BLaER1 treated with 17β-estradiol and CSF1 and Interleukin-3, amounts not matched to agents 10 nM and 100 nM (cell line): ENCODE measurements around the gene SOBP.
A peak's percentile ranks its signal among the peaks of the same experiment; 100 is the strongest.

Experiments used
- H3K27ac ChIP-seq, 11 experiments: shearing (Covaris generic); formaldehyde crosslinking; 2 replicates each; pipeline ENCODE4 v1.8.1; 2022
- H3K27me3 ChIP-seq, 11 experiments: shearing (Covaris generic); formaldehyde crosslinking; 2 replicates each; pipeline ENCODE4 v1.8.1; 2022
- H3K36me3 ChIP-seq, 11 experiments: shearing (Covaris generic); formaldehyde crosslinking; 2 replicates each; pipeline ENCODE4 v1.8.1; 2022
- H3K4me1 ChIP-seq, 10 experiments: shearing (Covaris generic); formaldehyde crosslinking; 2 replicates each; pipeline ENCODE4 v1.8.1; 2022
- H3K4me2 ChIP-seq, 11 experiments: shearing (Covaris generic); formaldehyde crosslinking; 2 replicates each; pipeline ENCODE4 v1.8.1; 2022
- H3K4me3 ChIP-seq, 10 experiments: shearing (Covaris generic); formaldehyde crosslinking; 2 replicates each; pipeline ENCODE4 v1.8.1; 2022
- H3K9ac ChIP-seq, 11 experiments: shearing (Covaris generic); formaldehyde crosslinking; 2 replicates each; pipeline ENCODE4 v1.8.1; 2022
- H3K9me3 ChIP-seq, 11 experiments: shearing (Covaris generic); formaldehyde crosslinking; replicated peaks in 1 of 11; 2 replicates each; pipeline ENCODE4 v1.8.1; 2022
- H4K20me1 ChIP-seq, 11 experiments: shearing (Covaris generic); formaldehyde crosslinking; 2 replicates each; pipeline ENCODE4 v1.8.1; 2022
- Cebpa-rat ChIP-seq, 11 experiments: shearing (Covaris generic); IDR thresholded peaks; 2 replicates each; pipeline ENCODE4 v1.8.1; 2022

Gene SOBP

GRCh38 chr6:107676042-107676441, 186.1 kb downstream of the SOBP start:
- Histone ChIP-seq H3K9me3 (no peaks in the 10 kb centered on the region), H3K4me3 (no peak overlapping the region), H3K27ac (no peak overlapping the region), H3K9ac (no peak overlapping the region), H3K4me1 (peaks cover 14 to 38% (median 20%) of the 10 kb centered on the region in 10 experiments), H3K27me3 (no peaks in the 10 kb centered on the region), H3K4me2 (no peak overlapping the region), H4K20me1 (no peaks in the 10 kb centered on the region), H3K36me3 (no peaks in the 10 kb centered on the region)
- TF ChIP-seq Cebpa-rat (IDR thresholded peaks at IDR 0.05), result no peak

DNA sequence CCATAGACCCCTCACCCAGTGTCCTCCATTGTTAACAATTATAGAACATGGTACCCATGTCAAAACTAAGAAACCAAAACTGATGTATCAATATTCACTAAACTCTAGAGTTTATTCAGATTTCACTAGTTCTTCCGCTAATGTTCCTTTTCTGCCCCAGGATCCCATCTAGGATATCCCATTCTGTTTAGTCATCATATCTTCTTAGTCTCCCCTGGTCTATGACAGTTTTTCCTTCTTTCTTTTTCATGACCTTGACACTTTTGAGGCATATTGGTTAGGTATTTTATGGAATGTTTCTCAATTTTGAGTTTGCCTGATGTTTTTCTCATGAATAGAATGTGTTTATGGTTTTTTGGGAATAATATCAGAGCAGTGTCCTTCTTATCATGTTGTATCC, 187.5 kb downstream of the SOBP start:
- H3K9me3 ChIP-seq, result no peaks in the 10 kb centered on the region
- no peak overlapping the region for H3K9ac ChIP-seq
- no peak overlapping the region for H3K4me2 ChIP-seq
- H4K20me1 ChIP-seq, result no peaks in the 10 kb centered on the region
- TF ChIP-seq Cebpa-rat (IDR thresholded peaks at IDR 0.05), result no peak
- H3K27me3 ChIP-seq, result no peaks in the 10 kb centered on the region
- no peak overlapping the region for H3K27ac ChIP-seq
- H3K36me3 ChIP-seq, result no peaks in the 10 kb centered on the region
- peaks cover 6 to 25% (median 10%) of the 10 kb centered on the region in 10 experiments; a peak in 18 of 20 replicates for H3K4me1 ChIP-seq
- H3K4me3 ChIP-seq, result no peak overlapping the region

DNA sequence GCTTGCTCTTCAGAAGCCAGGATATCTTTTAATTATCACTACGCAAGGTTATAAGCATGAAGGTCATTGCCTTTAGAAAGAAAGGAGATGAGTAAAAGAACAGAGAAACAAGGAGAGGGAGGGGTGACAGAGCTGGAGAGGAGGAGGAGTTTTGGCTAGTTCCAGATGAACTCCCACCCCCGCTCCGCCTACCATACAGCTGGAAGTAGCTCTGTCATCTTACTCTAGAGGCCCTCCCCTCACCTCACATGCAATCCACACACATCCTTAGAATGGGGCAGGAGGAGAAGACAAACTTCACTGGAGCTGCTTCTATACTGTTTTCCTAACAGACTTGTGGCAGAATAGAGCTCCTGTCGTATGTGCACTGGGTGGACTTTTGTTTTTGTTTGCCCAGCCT, 189.5 kb downstream of the SOBP start:
- no peak overlapping the region for H3K27ac ChIP-seq
- H3K9ac ChIP-seq, result no peak overlapping the region
- no peaks in the 10 kb centered on the region for H3K36me3 ChIP-seq
- peaks cover 0 to 15% (median 12%) of the 10 kb centered on the region in 11 experiments; a peak in 11 of 22 replicates for H3K9me3 ChIP-seq
- no peaks in the 10 kb centered on the region for H4K20me1 ChIP-seq
- no peak for TF ChIP-seq Cebpa-rat (IDR thresholded peaks at IDR 0.05)
- no peak overlapping the region for H3K4me2 ChIP-seq
- H3K4me1 ChIP-seq, result peaks cover 3 to 12% (median 7%) of the 10 kb centered on the region in 10 experiments; a peak in 16 of 20 replicates
- H3K27me3 ChIP-seq, result no peaks in the 10 kb centered on the region
- no peak overlapping the region for H3K4me3 ChIP-seq

- no peaks in the 10 kb centered on the region for H3K36me3 ChIP-seq
- no peak overlapping the region for H3K9ac ChIP-seq
- H3K27me3 ChIP-seq, result no peaks in the 10 kb centered on the region
- H3K4me3 ChIP-seq, result no peak overlapping the region
- no peak for TF ChIP-seq Cebpa-rat (IDR thresholded peaks at IDR 0.05)
- H3K27ac ChIP-seq, result no peak overlapping the region
- H3K9me3 ChIP-seq, result peaks cover 0 to 23% (median 15%) of the 10 kb centered on the region in 11 experiments; a peak in 15 of 22 replicates
- no peaks in the 10 kb centered on the region for H3K4me1 ChIP-seq
- no peaks in the 10 kb centered on the region for H4K20me1 ChIP-seq
- no peak overlapping the region for H3K4me2 ChIP-seq
Measured at GRCh38 chr6:107682721-107683120, 192.8 kb downstream of the SOBP start.

GRCh38 chr6:107683183-107683582, 193.3 kb downstream of the SOBP start:
- Histone ChIP-seq H3K9ac (no peak overlapping the region), H3K27me3 (no peaks in the 10 kb centered on the region), H3K4me3 (no peak overlapping the region), H4K20me1 (no peaks in the 10 kb centered on the region), H3K9me3 (peaks cover 0 to 27% (median 15%) of the 10 kb centered on the region in 11 experiments; a peak in 15 of 22 replicates), H3K27ac (no peak overlapping the region), H3K4me2 (no peak overlapping the region), H3K36me3 (no peaks in the 10 kb centered on the region), H3K4me1 (no peaks in the 10 kb centered on the region)
- TF ChIP-seq Cebpa-rat (IDR thresholded peaks at IDR 0.05), result no peak

- Histone ChIP-seq H3K27ac (no peak overlapping the region), H3K27me3 (no peaks in the 10 kb centered on the region)
- TF ChIP-seq Cebpa-rat (IDR thresholded peaks at IDR 0.05), result no peak
Measured at GRCh38 chr6:107684996-107685395, 195.1 kb downstream of the SOBP start.

DNA sequence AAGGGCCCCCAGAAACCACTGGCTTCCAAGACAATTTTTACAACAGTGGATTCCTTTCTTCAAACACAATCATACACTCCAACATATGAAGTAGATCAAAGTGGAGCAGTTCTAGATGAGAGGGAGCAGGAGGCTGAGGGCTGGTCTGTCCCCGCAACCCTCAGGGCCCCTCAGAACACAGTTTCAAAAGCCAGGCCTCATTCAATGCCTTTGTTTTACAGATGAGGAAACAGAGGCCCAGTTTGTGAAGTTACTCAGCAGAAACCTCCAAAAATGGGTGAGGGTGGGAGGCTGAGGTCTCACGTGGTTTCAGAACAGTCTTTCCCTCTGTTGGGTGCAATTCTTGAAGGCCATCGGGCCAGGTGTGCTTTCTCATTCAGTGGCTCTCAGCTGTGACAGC, 199.3 kb downstream of the SOBP start:
- Histone ChIP-seq H3K9ac (no peak overlapping the region), H4K20me1 (no peaks in the 10 kb centered on the region), H3K27ac (no peak overlapping the region), H3K4me2 (no peak overlapping the region), H3K4me1 (peaks cover 9 to 26% (median 15%) of the 10 kb centered on the region in 10 experiments; a peak in 18 of 20 replicates), H3K36me3 (no peaks in the 10 kb centered on the region), H3K27me3 (no peaks in the 10 kb centered on the region), H3K4me3 (no peak overlapping the region), H3K9me3 (peaks cover 0 to 22% (median 8%) of the 10 kb centered on the region in 11 experiments; a peak in 9 of 22 replicates)
- TF ChIP-seq Cebpa-rat (IDR thresholded peaks at IDR 0.05), result no peak

More at GRCh38 chr6:107684996-107685395, 195.1 kb downstream of the SOBP start:
- H4K20me1 ChIP-seq, result no peaks in the 10 kb centered on the region
- H3K36me3 ChIP-seq, result no peaks in the 10 kb centered on the region
- no peak overlapping the region for H3K9ac ChIP-seq
- no peak overlapping the region for H3K4me2 ChIP-seq
- peaks cover 0 to 8% (median under 1%) of the 10 kb centered on the region in 10 experiments; a peak in 7 of 20 replicates for H3K4me1 ChIP-seq
- peaks cover 0 to 27% (median 16%) of the 10 kb centered on the region in 11 experiments; a peak in 15 of 22 replicates for H3K9me3 ChIP-seq
- no peak overlapping the region for H3K4me3 ChIP-seq

DNA sequence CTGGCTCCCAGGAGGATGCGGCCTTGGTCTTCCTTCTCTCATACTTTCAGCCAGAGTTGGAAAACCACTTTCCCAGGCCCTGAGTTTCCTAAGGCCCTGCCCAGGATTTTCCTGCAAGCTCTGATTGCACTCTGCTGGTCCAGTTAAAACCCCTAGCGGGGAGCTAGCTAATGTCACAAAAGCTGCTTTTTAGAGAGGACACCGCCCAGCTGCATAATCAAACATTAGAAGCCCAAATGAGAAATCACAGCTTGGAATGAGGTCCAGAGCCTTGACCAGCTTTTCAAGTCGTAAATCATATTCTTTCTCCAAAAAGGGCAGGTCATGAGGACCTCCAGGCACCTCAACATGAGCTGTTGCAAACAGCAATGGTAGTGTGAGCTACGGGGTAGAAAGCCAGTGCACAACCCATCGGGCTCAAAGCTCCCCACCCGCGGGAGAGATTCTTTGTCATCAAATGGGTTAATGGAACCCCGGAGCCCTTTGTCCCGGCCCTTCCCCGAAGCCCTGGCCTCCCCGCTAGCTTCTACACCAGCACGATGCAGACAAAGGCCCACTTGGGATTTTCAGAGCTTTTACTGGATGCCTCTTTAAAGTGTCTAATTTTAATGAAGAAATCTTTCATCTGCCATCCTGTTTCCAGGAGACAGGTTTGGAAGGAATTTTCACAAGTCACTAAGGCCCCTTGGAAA, 200.2 kb downstream of the SOBP start:
- TF ChIP-seq Cebpa-rat (IDR thresholded peaks at IDR 0.05), result no peak
- H3K36me3 ChIP-seq, result no peaks in the 10 kb centered on the region
- H3K9ac ChIP-seq, result no peak overlapping the region
- no peak overlapping the region for H3K27ac ChIP-seq
- no peaks in the 10 kb centered on the region for H3K27me3 ChIP-seq
- peaks cover 9 to 26% (median 15%) of the 10 kb centered on the region in 10 experiments; a peak in 18 of 20 replicates for H3K4me1 ChIP-seq
- peak overlapping the region in 10 of 11 experiments; percentile 39 to 69 (median 62); a peak in 18 of 22 replicates for H3K4me2 ChIP-seq
- no peak overlapping the region for H3K4me3 ChIP-seq
- peaks cover 0 to 22% (median 8%) of the 10 kb centered on the region in 11 experiments; a peak in 9 of 22 replicates for H3K9me3 ChIP-seq
- H4K20me1 ChIP-seq, result no peaks in the 10 kb centered on the region

- H3K9me3 ChIP-seq, result peaks cover 0 to 22% (median 8%) of the 10 kb centered on the region in 11 experiments; a peak in 9 of 22 replicates
- peak overlapping the region; percentile 36 to 69 (median 59); a peak in 20 of 22 replicates for H3K4me2 ChIP-seq
- H3K27ac ChIP-seq, result no peak overlapping the region
- no peaks in the 10 kb centered on the region for H4K20me1 ChIP-seq
- no peaks in the 10 kb centered on the region for H3K27me3 ChIP-seq
- no peak overlapping the region for H3K9ac ChIP-seq
- H3K4me1 ChIP-seq, result peaks cover 9 to 26% (median 15%) of the 10 kb centered on the region in 10 experiments; a peak in 18 of 20 replicates
- no peaks in the 10 kb centered on the region for H3K36me3 ChIP-seq
- no peak overlapping the region for H3K4me3 ChIP-seq
- no peak for TF ChIP-seq Cebpa-rat (IDR thresholded peaks at IDR 0.05)
Measured at GRCh38 chr6:107690643-107691061, 200.7 kb downstream of the SOBP start.
